PC-3 (cell line): ENCODE data around the gene TMEM242.

Experiments
- CTCF ChIP-seq: fragments of 300-600 bp; sonication (generic); conservative IDR thresholded peaks from 2 replicates; pipeline ENCODE4 v1.5.1; 2017; ENCODE audit warnings: antibody characterized with exemption, low read depth, mild to moderate bottlenecking, low read length
- EZH2phosphoT487 ChIP-seq: fragments of 300-600 bp; sonication (generic); IDR thresholded peaks from 2 replicates; pipeline ENCODE4 v1.6.1; 2018; ENCODE audit warnings: mild to moderate bottlenecking, antibody characterized with exemption, low read length, borderline replicate concordance

- TF ChIP-seq CTCF (no peak), EZH2phosphoT487 (no peak)
Observed at GRCh38 chr6:157292202-157292601, 31.1 kb downstream of the TMEM242 start.
